Smooth muscle cell (in vitro differentiated cells): ENCODE results near the gene SECTM1. TPM values are rescaled to one million over a fixed set of nuclear protein-coding genes. Genes with fewer than 3 reads are reported as not detected.
"Not testable (repeated sequence)": the region's sequence is repeated elsewhere in the genome, so short reads cannot be mapped to it uniquely, and the experiment has no call there.

Source experiments
- DNase-seq: peaks from one replicate; lab custom pipeline; 2025; ENCODE audit not compliant: unreplicated experiment; lab: John Stamatoyannopoulos, UW
- H2AFZ ChIP-seq: fragments of 200-600 bp; sonication (generic); 2 replicates; pipeline ENCODE4 v1.6.0; 2016; ENCODE audit warnings: antibody characterized with exemption, low read depth, mild to moderate bottlenecking
- H3F3A ChIP-seq: fragments of 200-600 bp; sonication (generic); 2 replicates; pipeline ENCODE4 v1.6.0; 2017; ENCODE audit warnings: antibody characterized with exemption, low read depth
- H3K27ac ChIP-seq: fragments of 200-600 bp; sonication (generic); 2 replicates; pipeline ENCODE4 v1.5.1; 2016; ENCODE audit warnings: low read depth, mild to moderate bottlenecking
- H3K27me3 ChIP-seq: fragments of 200-600 bp; sonication (generic); 2 replicates; pipeline ENCODE4 v1.6.1; 2016; ENCODE audit warnings: low read depth, mild to moderate bottlenecking
- H3K36me3 ChIP-seq: fragments of 200-600 bp; sonication (generic); 2 replicates; pipeline ENCODE4 v1.5.1; 2016; ENCODE audit warnings: low read depth
- H3K4me1 ChIP-seq: fragments of 200-600 bp; sonication (generic); 2 replicates; pipeline ENCODE4 v1.5.1; 2016; ENCODE audit warnings: low read depth
- H3K4me2 ChIP-seq: fragments of 200-600 bp; sonication (generic); 2 replicates; pipeline ENCODE4 v1.6.0; 2016; ENCODE audit warnings: mild to moderate bottlenecking
- H3K4me3 ChIP-seq: fragments of 200-600 bp; sonication (generic); 2 replicates; pipeline ENCODE4 v1.5.1; 2016; ENCODE audit warnings: mild to moderate bottlenecking
- H3K79me2 ChIP-seq: fragments of 200-600 bp; sonication (generic); 2 replicates; pipeline ENCODE4 v1.6.0; 2016; ENCODE audit warnings: low read depth, mild to moderate bottlenecking
- H3K9ac ChIP-seq: fragments of 200-600 bp; sonication (generic); 2 replicates; pipeline ENCODE4 v1.6.0; 2016; ENCODE audit warnings: low read depth
- H3K9me3 ChIP-seq: fragments of 200-600 bp; sonication (generic); replicated peaks from 2 replicates; pipeline ENCODE4 v1.5.1; 2016; ENCODE audit warnings: low read depth
- H4K20me1 ChIP-seq: fragments of 200-600 bp; sonication (generic); 2 replicates; pipeline ENCODE4 v1.6.0; 2016; ENCODE audit warnings: low read depth
- CTCF ChIP-seq: fragments of 200-600 bp; sonication (generic); IDR thresholded peaks from 2 replicates; pipeline ENCODE4 v1.5.1; 2017; ENCODE audit warnings: borderline replicate concordance, mild to moderate bottlenecking, antibody characterized with exemption; ENCODE audit not compliant: insufficient read depth, poor library complexity, severe bottlenecking
- WGBS: methylation state at CpG from one replicate; pipeline ENCODE4 v1.1.7; 2016; ENCODE audit warnings: low lambda C conversion rate; 5-methylcytosine and 5-hydroxymethylcytosine counted together
- polyA plus RNA-seq: library from polyadenylated mRNA; unstranded; fragments of >200 nt; fragmentation: Nextera tagmentation; extraction: Ambion mirVana; gene quantifications from 2 replicates; pipeline ENCODE4 v1.2.1, GENCODE V29; 2016
- total RNA-seq: library from RNA; depleted of rRNA; stranded (reverse); fragments of >200 nt; gene quantifications from 2 replicates; pipeline ENCODE4 v1.2.3, GENCODE V29; 2014

Gene SECTM1
- total and polyA plus RNA-seq, 2 experiments from 2014 or later = 0.49 TPM; not detected in 1

GRCh38 chr17:82380860-82381702 lies 47.5 kb upstream of the SECTM1 start:
- Histone ChIP-seq H3K79me2 (no peaks in the 10 kb centered on the region), H3K27ac (no peak overlapping the region), H3K9ac (no peak overlapping the region), H3F3A (no peaks in the 10 kb centered on the region), H3K9me3 (no peaks in the 10 kb centered on the region), H4K20me1 (no peaks in the 10 kb centered on the region), H2AFZ (no peak overlapping the region), H3K36me3 (no peaks in the 10 kb centered on the region), H3K4me2 (no peak overlapping the region), H3K4me3 (no peak overlapping the region), H3K27me3 (peaks cover 2% of the 10 kb centered on the region), H3K4me1 (peaks cover 6% of the 10 kb centered on the region)
- TF ChIP-seq CTCF = no peak
- 85% methylated on average over 23 of the region's 23 CpGs for WGBS
- no peak for DNase-seq

DNA sequence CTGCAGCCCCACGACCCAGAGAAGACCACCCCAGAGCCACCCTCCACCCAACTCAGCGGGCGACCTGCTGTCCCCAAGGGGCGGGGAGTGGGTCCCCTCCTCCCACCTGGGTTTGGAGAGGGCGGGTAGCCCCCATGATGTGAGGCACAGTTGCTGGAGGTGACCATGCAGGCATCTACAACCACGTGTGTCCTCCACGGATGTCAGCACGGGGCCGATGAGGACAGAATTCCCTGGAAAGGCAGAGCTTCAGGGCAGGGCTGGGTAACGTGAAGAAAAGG lies 45.1 kb upstream of the SECTM1 start:
- WGBS = 88% methylated on average over 10 of the region's 10 CpGs
- H4K20me1 ChIP-seq = no peaks in the 10 kb centered on the region
- DNase-seq = no peak
- no peak overlapping the region for H3K4me3 ChIP-seq
- no peaks in the 10 kb centered on the region for H3K4me1 ChIP-seq
- no peaks in the 10 kb centered on the region for H3K9me3 ChIP-seq
- H3K9ac ChIP-seq = no peak overlapping the region
- no peak overlapping the region for H3K27ac ChIP-seq
- TF ChIP-seq CTCF = no peak
- no peak overlapping the region for H2AFZ ChIP-seq
- H3K27me3 ChIP-seq = peaks cover 2% of the 10 kb centered on the region
- no peaks in the 10 kb centered on the region for H3K36me3 ChIP-seq
- no peaks in the 10 kb centered on the region for H3K79me2 ChIP-seq
- H3F3A ChIP-seq = no peaks in the 10 kb centered on the region
- H3K4me2 ChIP-seq = no peak overlapping the region

- 92% methylated on average over 28 of the region's 31 CpGs for WGBS
Observed at GRCh38 chr17:82377924-82378740, 44.6 kb upstream of the SECTM1 start.

DNA sequence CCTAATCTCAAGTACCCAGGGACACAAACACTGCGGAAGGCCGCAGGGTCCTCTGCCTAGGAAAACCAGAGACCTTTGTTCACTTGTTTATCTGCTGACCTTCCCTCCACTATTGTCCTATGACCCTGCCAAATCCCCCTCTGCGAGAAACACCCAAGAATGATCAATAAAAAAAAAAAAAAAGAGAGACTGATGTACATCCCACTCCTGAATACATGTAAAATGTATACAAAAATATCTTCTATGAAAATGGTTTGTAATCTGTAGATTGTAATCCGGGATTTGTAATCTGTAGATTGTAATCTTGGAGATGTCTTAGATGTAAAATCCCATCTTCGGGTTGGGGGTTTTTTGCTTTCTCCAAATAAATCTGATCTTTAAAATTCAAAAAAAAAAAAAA lies 43.7 kb upstream of the SECTM1 start:
- not testable (repeated sequence) for H3K4me3 ChIP-seq, H3K36me3 ChIP-seq, H4K20me1 ChIP-seq, H3K27ac ChIP-seq, H2AFZ ChIP-seq, H3K79me2 ChIP-seq, H3K4me1 ChIP-seq, DNase-seq, H3K9ac ChIP-seq, H3K9me3 ChIP-seq, H3K4me2 ChIP-seq, H3F3A ChIP-seq
- 65% methylated on average over 3 of the region's 5 CpGs for WGBS
- peaks cover 14% of the 10 kb centered on the region for H3K27me3 ChIP-seq

More at GRCh38 chr17:82377924-82378740, 44.6 kb upstream of the SECTM1 start:
- Histone ChIP-seq H3K9ac (no peak overlapping the region), H2AFZ (no peak overlapping the region), H3K4me3 (no peak overlapping the region), H3K27me3 (peaks cover 6% of the 10 kb centered on the region), H3K79me2 (no peaks in the 10 kb centered on the region), H4K20me1 (no peaks in the 10 kb centered on the region), H3K4me2 (no peak overlapping the region), H3K9me3 (no peaks in the 10 kb centered on the region), H3K4me1 (no peaks in the 10 kb centered on the region), H3K36me3 (no peaks in the 10 kb centered on the region), H3K27ac (no peak overlapping the region), H3F3A (no peaks in the 10 kb centered on the region)
- DNase-seq = no peak
- TF ChIP-seq CTCF = no peak
